ENCODE data around the gene DLGAP4.

- no peak for TF ChIP-seq POLR2AphosphoS5 (IDR thresholded peaks at IDR 0.05; ENCODE audit: low read depth, low read length)
- TF ChIP-seq POLR2A (IDR thresholded peaks at IDR 0.05; ENCODE audit: low read depth, low read length) = no peak
- TF ChIP-seq TAF1 (IDR thresholded peaks at IDR 0.05; ENCODE audit: borderline replicate concordance, low read depth, low read length) = no peak
Measured at GRCh38 chr20:36298061-36298460, 8.1 kb upstream of the DLGAP4 start.
